Mesothelial cell of epicardium (in vitro differentiated cells): ENCODE results near the gene LASP1NB.
A peak's percentile ranks its signal among the peaks of the same experiment; 100 is the strongest.

Experiments used
- DNase-seq, 2 experiments: peaks; one replicate each; pipeline ENCODE4 v3.0.0; 2021; ENCODE audit warnings: low spot score in 2 of 2; ENCODE audit not compliant: unreplicated experiment in 2 of 2
- H3K27ac Mint-ChIP-seq: 2 replicates; pipeline ENCODE4 v1.8.0; 2021; ENCODE audit warnings: mixed read lengths
- H3K27me3 Mint-ChIP-seq: 2 replicates; pipeline ENCODE4 v1.8.0; 2021; ENCODE audit warnings: low read depth, mixed read lengths
- H3K36me3 Mint-ChIP-seq: 2 replicates; pipeline ENCODE4 v1.8.0; 2021; ENCODE audit warnings: mixed read lengths
- H3K4me1 Mint-ChIP-seq: 2 replicates; pipeline ENCODE4 v1.8.0; 2021; ENCODE audit warnings: mixed read lengths
- H3K4me3 Mint-ChIP-seq: 2 replicates; pipeline ENCODE4 v1.8.0; 2021; ENCODE audit warnings: mild to moderate bottlenecking, moderate library complexity, mixed read lengths
- H3K9me3 Mint-ChIP-seq: 2 replicates; pipeline ENCODE4 v1.8.0; 2021; ENCODE audit warnings: mixed read lengths
- CTCF ChIP-seq: fragments of 200-600 bp; sonication (generic); IDR thresholded peaks from one replicate; pipeline ENCODE4 v1.5.0; 2021; ENCODE audit warnings: antibody characterized with exemption; ENCODE audit not compliant: unreplicated experiment

LASP1NB gene

GRCh38 chr17:38925263-38925995 lies at the start of gene LASP1NB:
Gene LASP1NB (plus strand): TSS chr17:38925614.
- Mint-ChIP-seq H3K27ac (peak within 1 kb of the TSS; percentile 56), H3K36me3 (peaks cover 3% of the 10 kb centered on the region), H3K9me3 (no peaks in the 10 kb centered on the region), H3K4me1 (peaks cover 29% of the 10 kb centered on the region), H3K4me3 (peak within 1 kb of the TSS; percentile 6), H3K27me3 (no peaks in the 10 kb centered on the region)
- TF ChIP-seq CTCF, result no peak
- no peak for DNase-seq

DNA sequence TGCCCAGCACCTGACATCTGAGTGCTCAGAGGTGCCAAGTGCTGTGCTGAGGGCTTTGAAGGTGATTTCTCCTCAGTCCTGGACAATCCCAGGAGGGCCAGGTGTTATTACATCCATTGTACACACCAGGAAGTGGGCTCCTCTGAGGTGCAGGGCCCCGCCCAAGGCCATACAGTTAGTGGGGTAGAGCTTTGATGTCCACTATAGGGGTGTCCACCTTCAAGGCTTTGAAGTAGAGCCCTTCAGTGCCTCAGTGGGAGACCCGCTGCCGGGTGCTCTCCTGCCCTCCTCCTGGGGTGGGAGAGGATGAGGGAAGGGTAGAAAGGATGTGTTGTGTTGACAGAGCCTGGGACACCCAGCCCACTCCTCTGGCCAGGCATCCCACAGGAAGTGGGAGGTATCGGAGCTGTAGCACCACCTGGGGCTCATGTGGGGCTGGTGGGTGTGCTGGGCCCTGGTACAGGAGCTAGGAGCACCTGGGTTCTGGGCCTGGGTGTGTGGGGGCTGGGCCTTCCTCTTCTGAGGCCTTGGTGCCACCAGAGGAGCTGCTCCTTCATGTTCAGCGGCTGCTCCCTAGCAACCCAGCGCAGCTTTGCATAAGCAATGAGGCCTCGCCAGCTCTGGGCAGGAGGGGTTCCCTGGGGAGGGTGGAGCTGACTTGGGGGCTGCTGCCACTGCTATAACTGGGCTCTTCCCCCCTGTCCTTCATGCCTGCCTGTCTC lies 48.1 kb upstream of the LASP1NB start:
- H3K9me3 Mint-ChIP-seq, result no peaks in the 10 kb centered on the region
- peaks cover 10% of the 10 kb centered on the region for H3K36me3 Mint-ChIP-seq
- H3K4me3 Mint-ChIP-seq, result no peak overlapping the region
- H3K27me3 Mint-ChIP-seq, result no peaks in the 10 kb centered on the region
- H3K4me1 Mint-ChIP-seq, result peaks cover 79% of the 10 kb centered on the region
- H3K27ac Mint-ChIP-seq, result peak overlapping the region; percentile 87
- no peak for TF ChIP-seq CTCF
- DNase-seq, result no peak

DNA sequence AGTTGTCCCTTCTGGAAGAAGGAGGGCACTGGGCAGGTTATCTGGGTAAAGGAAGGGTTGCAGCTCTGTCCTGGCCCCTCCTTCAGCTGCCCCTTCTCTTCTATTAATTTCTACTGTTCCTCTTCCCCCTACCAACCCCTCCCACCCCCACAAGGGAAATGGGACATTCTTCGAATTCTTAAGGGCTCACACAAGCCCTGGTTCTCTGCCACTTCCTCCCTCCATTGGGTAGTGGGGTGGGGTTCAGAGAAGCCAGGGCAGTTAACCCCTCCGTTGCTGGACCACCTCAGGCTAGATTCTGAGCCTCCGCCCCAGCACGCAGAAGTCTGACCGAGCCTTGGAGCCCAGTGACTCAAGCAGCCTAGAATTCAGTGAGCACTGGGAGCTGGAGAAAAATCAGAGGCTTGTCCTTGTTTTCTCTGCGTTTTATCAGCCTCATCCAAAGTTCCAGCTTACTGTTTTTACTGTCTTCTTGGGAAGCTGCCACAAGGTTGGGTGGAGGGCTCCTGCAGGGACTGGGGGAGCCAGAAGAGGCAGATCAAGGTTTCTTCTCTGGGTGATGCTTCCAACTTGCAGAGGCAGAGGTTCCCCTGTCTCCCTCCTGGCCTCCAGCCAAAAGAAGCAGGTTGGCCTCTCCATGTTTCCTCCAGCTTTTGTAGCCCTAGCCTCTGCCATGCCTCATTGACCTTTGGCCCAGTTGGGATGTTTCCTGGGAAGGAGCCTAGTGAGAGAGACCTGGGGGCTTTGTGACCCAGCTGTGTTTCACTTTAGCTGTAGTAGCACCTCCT lies 45.3 kb upstream of the LASP1NB start:
- H3K27ac Mint-ChIP-seq, result peak overlapping the region; percentile 97
- H3K36me3 Mint-ChIP-seq, result peaks cover 18% of the 10 kb centered on the region
- peaks cover 69% of the 10 kb centered on the region for H3K4me1 Mint-ChIP-seq
- H3K4me3 Mint-ChIP-seq, result peak overlapping the region; percentile 41
- H3K27me3 Mint-ChIP-seq, result no peaks in the 10 kb centered on the region
- no peak for TF ChIP-seq CTCF
- H3K9me3 Mint-ChIP-seq, result no peaks in the 10 kb centered on the region
- peak in 1 of 2 experiments; percentile 60 for DNase-seq

DNA sequence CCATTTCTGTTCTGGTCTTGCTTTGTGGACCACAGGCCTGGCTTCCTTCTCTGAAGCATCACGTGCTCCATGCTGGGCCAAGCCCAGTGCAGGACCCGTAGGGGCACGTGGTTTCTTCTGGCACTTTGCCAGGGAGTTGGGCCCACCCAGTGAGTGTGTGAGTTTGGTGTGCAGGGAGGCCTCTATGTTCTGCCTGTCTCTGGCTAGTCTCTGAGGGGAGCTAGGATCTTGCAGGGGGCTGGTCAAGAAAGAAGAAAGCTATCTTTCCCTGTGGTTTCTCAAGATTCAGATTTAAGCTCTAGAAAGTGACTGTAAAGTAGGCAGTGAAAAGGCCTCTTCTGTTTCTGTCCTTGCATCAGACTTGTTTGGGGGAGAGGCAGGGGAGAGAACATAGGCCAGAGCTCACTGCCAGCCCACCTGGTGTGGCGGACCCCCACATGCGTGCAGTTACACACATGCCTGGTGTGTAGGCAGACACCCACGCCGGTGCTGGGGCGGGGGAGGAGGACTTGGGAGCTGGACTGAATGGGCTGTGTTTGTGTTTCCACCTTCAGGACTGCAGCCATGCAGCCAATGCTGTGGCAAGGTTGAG lies 43.7 kb upstream of the LASP1NB start:
- Mint-ChIP-seq H3K36me3 (peaks cover 18% of the 10 kb centered on the region), H3K4me3 (peak overlapping the region; percentile 44), H3K9me3 (no peaks in the 10 kb centered on the region), H3K27me3 (no peaks in the 10 kb centered on the region), H3K27ac (peak overlapping the region; percentile 97), H3K4me1 (peaks cover 71% of the 10 kb centered on the region)
- TF ChIP-seq CTCF, result no peak
- DNase-seq, result peak; percentile 69 to 81

DNA sequence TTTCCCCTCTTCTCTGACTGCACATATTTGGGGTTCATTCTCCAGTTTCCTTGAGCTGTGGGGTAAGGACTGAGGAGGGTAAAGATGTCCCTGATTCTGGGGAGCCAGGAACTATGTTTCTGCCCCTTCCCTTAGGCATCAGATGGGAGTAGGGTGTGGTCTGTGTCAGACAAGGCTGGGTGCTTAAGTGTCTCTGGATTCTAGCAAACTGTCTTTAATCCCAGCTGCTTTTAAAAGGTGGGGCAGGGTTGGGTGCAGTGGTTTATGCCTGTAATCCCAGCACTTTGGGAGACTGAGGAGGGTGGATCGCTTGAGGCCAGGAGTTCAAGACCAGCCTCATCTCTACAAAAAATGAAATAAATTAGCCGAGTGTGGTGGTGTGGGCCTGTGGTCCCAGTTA lies 42.5 kb upstream of the LASP1NB start:
- Mint-ChIP-seq H3K4me3 (no peak overlapping the region), H3K27ac (peak overlapping the region; percentile 97)
- TF ChIP-seq CTCF, result no peak

More for the DNA sequence above, 42.5 kb upstream of the LASP1NB start:
- Mint-ChIP-seq H3K9me3 (no peaks in the 10 kb centered on the region), H3K27me3 (no peaks in the 10 kb centered on the region), H3K4me1 (peaks cover 69% of the 10 kb centered on the region), H3K36me3 (peaks cover 17% of the 10 kb centered on the region)
- no peak for DNase-seq
